Embryonic facial prominence (tissue), 1 donor: ENCODE measurements around the gene KATNB1.
"Not testable (repeated sequence)": the region's sequence is repeated elsewhere in the genome, so short reads cannot be mapped to it uniquely, and the experiment has no call there.

ENCODE experiments used
- DNase-seq: peaks from one replicate; pipeline ENCODE4 v3.0.0-alpha.2; 2016; ENCODE audit errors: extremely low spot score

KATNB1 gene

GRCh38 chr16:57771141-57771785 is 35.7 kb downstream of the KATNB1 start:
- DNase-seq, result no peak

DNA sequence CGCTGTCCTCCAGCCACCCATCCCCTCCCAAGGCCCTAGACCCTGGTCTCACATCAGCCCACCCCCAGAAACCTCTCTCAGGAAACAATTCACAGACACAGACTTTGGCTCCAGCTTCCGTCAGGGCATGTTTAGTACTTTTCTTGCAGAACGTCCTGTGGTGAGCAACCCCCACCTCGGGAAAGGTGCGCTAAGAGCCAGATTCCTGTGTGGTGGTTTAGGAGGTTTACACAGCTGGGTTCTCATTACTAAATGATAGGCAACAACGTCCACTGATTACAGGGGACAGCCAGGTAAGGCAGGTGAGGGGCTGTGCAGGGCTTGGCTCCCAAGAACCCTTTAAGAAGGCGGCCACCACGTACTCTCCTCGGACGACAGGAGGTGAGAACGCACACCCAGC is 37.4 kb downstream of the KATNB1 start:
- no peak for DNase-seq

GRCh38 chr16:57773655-57774295 is 38.2 kb downstream of the KATNB1 start:
- DNase-seq, result no peak

GRCh38 chr16:57774705-57775285 is 39.2 kb downstream of the KATNB1 start:
- DNase-seq, result no peak

- no peak for DNase-seq
These were observed 40.3 kb downstream of the KATNB1 start for GRCh38 chr16:57775661-57776469.

- DNase-seq, result no peak
These were observed 43.1 kb downstream of the KATNB1 start for GRCh38 chr16:57778658-57779057.

DNA sequence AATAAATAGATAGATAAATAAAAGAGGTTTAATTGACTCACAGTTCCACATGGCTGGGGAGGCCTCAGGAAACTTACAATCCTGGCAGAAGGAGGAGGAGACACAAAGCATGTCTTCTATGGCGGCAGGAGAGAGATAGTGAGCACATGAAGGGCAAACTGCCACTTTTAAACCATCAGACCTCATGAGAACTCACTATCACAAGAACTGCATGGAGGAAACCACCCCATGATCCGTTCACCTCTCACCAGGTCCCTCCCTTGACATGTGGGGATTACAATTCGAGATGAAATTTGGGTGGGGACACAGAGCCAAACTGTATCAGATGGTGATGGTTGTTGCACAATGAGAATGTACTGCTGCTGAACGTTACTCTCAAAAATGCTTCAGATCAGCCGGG is 44.3 kb downstream of the KATNB1 start:
- DNase-seq, result not testable (repeated sequence)

GRCh38 chr16:57781349-57781740 is 45.8 kb downstream of the KATNB1 start:
- no peak for DNase-seq

GRCh38 chr16:57781741-57782606 is 46.4 kb downstream of the KATNB1 start:
- DNase-seq, result no peak

DNA sequence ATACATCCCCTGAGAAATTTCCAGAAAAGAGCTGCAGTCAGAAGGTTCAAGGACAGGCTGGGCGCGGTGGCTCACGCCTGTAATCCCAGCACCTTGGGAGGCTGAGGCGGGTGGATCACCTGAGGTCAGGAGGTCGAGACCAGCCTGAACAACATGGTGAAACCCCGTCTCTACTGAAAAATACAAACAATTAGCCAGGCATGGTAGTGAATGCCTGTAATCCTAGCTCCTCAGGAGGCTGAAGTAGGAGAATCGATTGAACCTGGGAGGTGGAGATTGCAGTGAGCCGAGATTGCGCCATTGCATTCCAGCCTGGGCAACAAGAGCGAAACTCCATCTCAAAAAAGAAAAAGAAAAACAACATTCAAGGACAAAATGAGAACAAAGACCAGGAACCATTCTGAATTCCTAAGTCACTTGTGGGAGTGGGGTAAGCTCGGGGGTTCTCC is 47.1 kb downstream of the KATNB1 start:
- DNase-seq, result not testable (repeated sequence)

GRCh38 chr16:57783116-57783515 is 47.5 kb downstream of the KATNB1 start:
- no peak for DNase-seq

DNA sequence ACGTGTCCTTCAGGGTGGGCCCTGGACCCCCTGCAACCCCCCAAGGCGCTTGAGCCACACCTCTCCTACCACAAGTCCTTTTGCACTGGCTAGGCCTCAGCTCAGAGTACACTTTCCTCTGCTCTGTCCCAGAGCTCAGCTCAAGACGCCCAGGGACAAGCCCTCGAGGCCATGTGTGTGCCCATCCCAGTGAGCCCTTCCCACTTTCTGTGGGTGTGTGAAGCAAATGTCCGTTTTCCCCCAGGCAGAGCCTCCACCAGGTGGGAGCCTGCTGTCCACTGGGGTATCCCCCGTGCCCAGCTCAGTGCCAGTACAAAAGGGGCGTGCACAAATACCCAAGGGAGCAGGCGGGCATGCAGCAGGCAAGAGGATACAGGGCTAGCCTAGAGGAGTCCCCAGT is 48.3 kb downstream of the KATNB1 start:
- no peak for DNase-seq

- no peak for DNase-seq
These were observed 48.8 kb downstream of the KATNB1 start for GRCh38 chr16:57784334-57784733.

DNA sequence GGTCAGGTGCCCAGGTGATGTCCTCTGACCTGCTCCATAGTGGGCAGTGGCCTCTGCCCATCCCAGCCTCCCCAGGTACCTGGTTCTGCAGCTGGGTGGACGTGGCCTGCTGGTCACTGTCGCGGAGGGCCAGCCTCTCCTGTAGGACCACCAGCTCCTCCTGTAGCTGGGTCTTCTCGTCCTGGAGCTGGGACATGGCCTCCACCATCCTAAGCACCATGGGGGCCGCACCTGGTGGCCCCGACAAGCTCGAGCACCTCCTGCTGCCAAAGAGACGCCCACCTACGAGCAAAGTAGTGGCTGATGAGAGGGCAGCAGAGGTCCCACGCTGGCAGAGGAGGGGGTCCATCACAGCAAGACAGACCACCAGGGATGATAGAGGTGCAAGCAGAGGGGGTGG is 49.8 kb downstream of the KATNB1 start:
- DNase-seq, result no peak

DNA sequence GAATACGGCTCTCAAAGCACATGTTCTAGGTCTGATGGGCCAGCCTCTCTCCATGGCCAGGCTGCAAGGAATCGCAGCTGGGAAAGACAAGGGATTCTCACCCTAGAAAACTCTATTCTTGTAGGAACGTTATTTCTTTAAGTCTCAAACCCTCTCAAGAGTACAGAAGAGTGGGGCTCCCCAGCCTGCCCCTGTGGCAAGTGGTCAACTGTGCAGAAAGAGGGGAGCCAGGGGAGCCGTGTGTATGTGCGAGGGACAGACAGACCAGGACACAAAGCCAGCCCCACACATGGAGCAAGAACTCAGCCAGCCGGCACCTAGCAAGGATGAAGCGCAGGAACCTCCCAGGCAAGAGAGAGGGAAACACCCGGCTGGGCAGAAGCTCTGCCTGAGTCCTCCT is 50.4 kb downstream of the KATNB1 start:
- no peak for DNase-seq

GRCh38 chr16:57786632-57787518 is 51.3 kb downstream of the KATNB1 start:
- no peak for DNase-seq

DNA sequence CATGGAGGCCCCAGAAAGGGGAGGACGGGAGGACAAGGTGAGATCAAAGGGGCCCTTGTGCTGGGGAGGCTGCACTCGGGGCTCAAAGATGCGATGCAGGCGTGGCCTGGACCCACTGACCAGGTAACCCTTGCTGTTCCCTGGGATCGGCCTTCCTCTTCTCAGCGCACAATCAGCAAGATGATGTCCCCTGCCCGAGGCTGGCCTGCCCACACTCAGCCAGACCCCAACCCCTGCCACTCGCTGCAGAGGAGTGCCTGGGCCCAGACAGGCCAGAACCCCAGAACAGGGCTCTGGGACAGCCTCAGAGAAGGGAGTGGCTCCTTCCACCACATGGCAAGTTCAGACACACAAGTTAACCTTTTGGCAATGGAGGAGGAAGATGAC is 51.9 kb downstream of the KATNB1 start:
- no peak for DNase-seq

GRCh38 chr16:57788252-57788841 is 52.8 kb downstream of the KATNB1 start:
- DNase-seq, result no peak

- no peak for DNase-seq
These were observed 53.4 kb downstream of the KATNB1 start for GRCh38 chr16:57788951-57789350.
